BLaER1 (cell line): ENCODE measurements around the gene ZNF416.

Experiments used
- H3K27ac ChIP-seq: shearing (Covaris generic); formaldehyde crosslinking; 2 replicates; pipeline ENCODE4 v1.8.1; 2022
- H3K27me3 ChIP-seq: shearing (Covaris generic); formaldehyde crosslinking; 2 replicates; pipeline ENCODE4 v1.8.1; 2022
- H3K36me3 ChIP-seq: shearing (Covaris generic); formaldehyde crosslinking; 2 replicates; pipeline ENCODE4 v1.8.1; 2022
- H3K4me1 ChIP-seq: shearing (Covaris generic); formaldehyde crosslinking; 2 replicates; pipeline ENCODE4 v1.8.1; 2022
- H3K4me2 ChIP-seq: shearing (Covaris generic); formaldehyde crosslinking; 2 replicates; pipeline ENCODE4 v1.8.1; 2022
- H3K4me3 ChIP-seq: shearing (Covaris generic); formaldehyde crosslinking; 2 replicates; pipeline ENCODE4 v1.8.1; 2022
- H3K9ac ChIP-seq: shearing (Covaris generic); formaldehyde crosslinking; 2 replicates; pipeline ENCODE4 v1.8.1; 2022
- H3K9me3 ChIP-seq: shearing (Covaris generic); formaldehyde crosslinking; 2 replicates; pipeline ENCODE4 v1.8.1; 2022
- H4K20me1 ChIP-seq: shearing (Covaris generic); formaldehyde crosslinking; 2 replicates; pipeline ENCODE4 v1.8.1; 2022
- Cebpa-rat ChIP-seq: shearing (Covaris generic); IDR thresholded peaks from 2 replicates; pipeline ENCODE4 v1.8.1; 2022

The ZNF416 gene

GRCh38 chr19:57587529-57587928, 8.8 kb upstream of the ZNF416 start:
- Histone ChIP-seq H3K4me3 (peak overlapping the region; percentile 49; the same call in 1 of the 2 replicates), H3K27me3 (no peaks in the 10 kb centered on the region), H3K27ac (no peak overlapping the region), H3K9me3 (peaks cover 90% of the 10 kb centered on the region), H3K4me1 (peaks cover 20% of the 10 kb centered on the region), H3K9ac (no peak overlapping the region), H3K36me3 (peaks cover 79% of the 10 kb centered on the region), H3K4me2 (no peak overlapping the region), H4K20me1 (no peaks in the 10 kb centered on the region)
- no peak for TF ChIP-seq Cebpa-rat

GRCh38 chr19:57583521-57584416, 5.1 kb upstream of the ZNF416 start, which contains the start of gene ZIK1:
Gene ZIK1 (plus strand): TSS chr19:57584145. CDS start chr19:57584357, 212 bp downstream.
- peaks cover 58% of the 10 kb centered on the region for H3K9me3 ChIP-seq
- no peaks in the 10 kb centered on the region for H3K27me3 ChIP-seq
- no peak for TF ChIP-seq Cebpa-rat
- H3K4me1 ChIP-seq: peaks cover 25% of the 10 kb centered on the region
- peaks cover 41% of the 10 kb centered on the region for H3K36me3 ChIP-seq
- H3K4me3 ChIP-seq: peak within 1 kb of the TSS; percentile 87
- H3K4me2 ChIP-seq: peak within 1 kb of the TSS; percentile 92
- peak within 1 kb of the TSS; percentile 94 for H3K27ac ChIP-seq
- peak within 1 kb of the TSS; percentile 93 for H3K9ac ChIP-seq
- H4K20me1 ChIP-seq: no peaks in the 10 kb centered on the region

GRCh38 chr19:57583104-57583520, 4.4 kb upstream of the ZNF416 start:
- Histone ChIP-seq H4K20me1 (no peaks in the 10 kb centered on the region), H3K36me3 (peaks cover 35% of the 10 kb centered on the region), H3K27ac (peak overlapping the region; percentile 94), H3K9me3 (peaks cover 51% of the 10 kb centered on the region), H3K4me2 (peak overlapping the region; percentile 73), H3K27me3 (no peaks in the 10 kb centered on the region), H3K4me3 (peak overlapping the region; percentile 87), H3K9ac (peak overlapping the region; percentile 93), H3K4me1 (peaks cover 27% of the 10 kb centered on the region)
- TF ChIP-seq Cebpa-rat: no peak

- Histone ChIP-seq H3K4me2 (no peak overlapping the region), H3K36me3 (peaks cover 60% of the 10 kb centered on the region)
- no peak for TF ChIP-seq Cebpa-rat
These were observed 2.0 kb downstream of the ZNF416 start for GRCh38 chr19:57576661-57577060.

GRCh38 chr19:57572415-57572947, 6.2 kb downstream of the ZNF416 start:
- Histone ChIP-seq H3K9ac (no peak overlapping the region), H3K27ac (no peak overlapping the region), H3K4me2 (no peak overlapping the region), H3K4me1 (peaks cover 3% of the 10 kb centered on the region), H3K27me3 (no peaks in the 10 kb centered on the region), H4K20me1 (no peaks in the 10 kb centered on the region), H3K36me3 (peaks cover 75% of the 10 kb centered on the region), H3K4me3 (peak overlapping the region; percentile 34), H3K9me3 (peaks cover 99% of the 10 kb centered on the region)
- TF ChIP-seq Cebpa-rat: no peak

More at GRCh38 chr19:57576661-57577060, 2.0 kb downstream of the ZNF416 start:
- peaks cover 16% of the 10 kb centered on the region for H3K4me1 ChIP-seq
- no peaks in the 10 kb centered on the region for H3K27me3 ChIP-seq
- H3K9me3 ChIP-seq: peaks cover 59% of the 10 kb centered on the region
- no peak overlapping the region for H3K9ac ChIP-seq
- H3K27ac ChIP-seq: no peak overlapping the region
- H4K20me1 ChIP-seq: no peaks in the 10 kb centered on the region
- H3K4me3 ChIP-seq: no peak overlapping the region

- H3K27me3 ChIP-seq: no peaks in the 10 kb centered on the region
- H3K4me3 ChIP-seq: no peak overlapping the region
- no peak overlapping the region for H3K4me2 ChIP-seq
- no peak overlapping the region for H3K27ac ChIP-seq
- peaks cover 64% of the 10 kb centered on the region for H3K36me3 ChIP-seq
- H3K9me3 ChIP-seq: peaks cover 100% of the 10 kb centered on the region
- no peaks in the 10 kb centered on the region for H3K4me1 ChIP-seq
- no peaks in the 10 kb centered on the region for H4K20me1 ChIP-seq
- H3K9ac ChIP-seq: no peak overlapping the region
- no peak for TF ChIP-seq Cebpa-rat
These were observed 8.0 kb downstream of the ZNF416 start for GRCh38 chr19:57570707-57571106.

- H3K9me3 ChIP-seq: peaks cover 100% of the 10 kb centered on the region
- H3K36me3 ChIP-seq: peaks cover 23% of the 10 kb centered on the region
- H3K4me1 ChIP-seq: no peaks in the 10 kb centered on the region
- no peaks in the 10 kb centered on the region for H3K27me3 ChIP-seq
- TF ChIP-seq Cebpa-rat: no peak
- no peaks in the 10 kb centered on the region for H4K20me1 ChIP-seq
- no peak overlapping the region for H3K27ac ChIP-seq
- H3K4me3 ChIP-seq: peak overlapping the region; percentile 17; the same call in 1 of the 2 replicates
- no peak overlapping the region for H3K4me2 ChIP-seq
- no peak overlapping the region for H3K9ac ChIP-seq
These were observed 12.1 kb downstream of the ZNF416 start for GRCh38 chr19:57566396-57567265.

- TF ChIP-seq Cebpa-rat: no peak
- Histone ChIP-seq H3K4me2 (no peak overlapping the region), H3K36me3 (peaks cover 6% of the 10 kb centered on the region; the same call in 1 of the 2 replicates), H3K27ac (no peak overlapping the region), H3K9me3 (peaks cover 86% of the 10 kb centered on the region), H4K20me1 (peaks cover 5% of the 10 kb centered on the region; the same call in 1 of the 2 replicates), H3K4me3 (no peak overlapping the region), H3K27me3 (no peaks in the 10 kb centered on the region), H3K4me1 (peaks cover 9% of the 10 kb centered on the region), H3K9ac (no peak overlapping the region)
These were observed 15.2 kb downstream of the ZNF416 start for GRCh38 chr19:57563547-57563946.

GRCh38 chr19:57560049-57560491, 18.6 kb downstream of the ZNF416 start:
- H3K27ac ChIP-seq: peak overlapping the region; percentile 15; the same call in 1 of the 2 replicates
- H3K27me3 ChIP-seq: no peaks in the 10 kb centered on the region
- peaks cover 21% of the 10 kb centered on the region; the same call in 1 of the 2 replicates for H4K20me1 ChIP-seq
- H3K36me3 ChIP-seq: peaks cover 29% of the 10 kb centered on the region
- peak overlapping the region; percentile 89 for H3K4me2 ChIP-seq
- no peak for TF ChIP-seq Cebpa-rat
- peaks cover 66% of the 10 kb centered on the region for H3K9me3 ChIP-seq
- peaks cover 20% of the 10 kb centered on the region for H3K4me1 ChIP-seq
- peak overlapping the region; percentile 99 for H3K4me3 ChIP-seq
- H3K9ac ChIP-seq: peak overlapping the region; percentile 94
